H1 (cell line): ENCODE measurements around the gene MAPK8IP3. TPM values are rescaled to one million over a fixed set of nuclear protein-coding genes. Genes with fewer than 3 reads are reported as not detected.

Experiments
- BCL11A ChIP-seq, 2 experiments: IDR thresholded peaks; one replicate each; pipeline ENCODE4 v1.6.1; 2011; ENCODE audit warnings: low read depth in 2 of 2, low read length in 2 of 2, mild to moderate bottlenecking in 2 of 2
- CHD2 ChIP-seq: IDR thresholded peaks from 2 replicates; pipeline ENCODE4 v1.6.1; 2012; ENCODE audit warnings: low read length, improper control_type of control experiment
- HDAC2 ChIP-seq, 2 experiments: fragments of 300-600 bp in 1 of 2; sonication (generic) in 1 of 2; IDR thresholded peaks; 2 replicates each; pipeline ENCODE4 v1.6.1; 2011 to 2012; ENCODE audit warnings: low read depth in 2 of 2, low read length in 2 of 2, mild to moderate bottlenecking in 2 of 2, moderate library complexity in 2 of 2, borderline replicate concordance in 1 of 2, inconsistent platforms in 1 of 2
- JUN ChIP-seq: IDR thresholded peaks from 2 replicates; pipeline ENCODE4 v1.6.1; 2011; ENCODE audit warnings: low read depth, mild to moderate bottlenecking, improper control_type of control experiment, low read length
- NANOG ChIP-seq: IDR thresholded peaks from 2 replicates; pipeline ENCODE4 v1.6.1; 2011; ENCODE audit warnings: low read length, low read depth, mild to moderate bottlenecking, inconsistent platforms; ENCODE audit not compliant: insufficient read depth, poor library complexity, severe bottlenecking
- NRF1 ChIP-seq: IDR thresholded peaks from 2 replicates; pipeline ENCODE4 v1.6.1; 2011; ENCODE audit warnings: mild to moderate bottlenecking, low read depth, low read length, improper control_type of control experiment
- RNF2 ChIP-seq: fragments of 200-900, 300-1000 bp; sonication (generic); IDR thresholded peaks from 2 replicates; pipeline ENCODE4 v1.7.1; 2016; ENCODE audit warnings: borderline replicate concordance, low read depth, mild to moderate bottlenecking, antibody characterized with exemption, low read length; ENCODE audit not compliant: poor library complexity, severe bottlenecking; ENCODE audit errors: missing control alignments
- TCF12 ChIP-seq: IDR thresholded peaks from 2 replicates; pipeline ENCODE4 v1.6.1; 2011; ENCODE audit warnings: low read depth, mild to moderate bottlenecking, low read length
- polyA plus RNA-seq, 7 experiments: library from polyadenylated mRNA; depleted of rRNA in 3 of 7; stranded (reverse) in 5 of 7; unstranded in 2 of 7; fragments of >200 nt in 5 of 7; fragments of 200-250 nt in 2 of 7; gene quantifications; 1 replicate in 5 of 7; 2 replicates in 1 of 7; 4 replicates in 1 of 7; pipeline versions ENCODE4 v1.2.1 to v1.2.3, GENCODE V29; 2011 to 2013; ENCODE audit warnings: missing spikeins in 2 of 7, mixed read lengths in 2 of 7
- total RNA-seq: library from RNA; stranded (reverse); fragmentation: NEBNext Ultra II Directional; extraction: Animal tissue kit (Norgen Biotek cat#: 25700); gene quantifications from 2 replicates; pipeline ENCODE4 v1.2.1, GENCODE V29; 2021
- TF ChIP-seq, protein P1 (sequence below), 3 experiments: IDR thresholded peaks; 1 replicate in 2 of 3; 2 replicates in 1 of 3; pipeline versions ENCODE4 v1.5.1 to v1.6.1; 2011; ENCODE audit warnings: low read length in 3 of 3, mild to moderate bottlenecking in 3 of 3, inconsistent platforms in 2 of 3, low read depth in 1 of 3, moderate library complexity in 1 of 3; ENCODE audit not compliant: insufficient read depth in 1 of 3; ENCODE audit errors: control extremely low read depth in 1 of 3
- TF ChIP-seq, protein P2 (sequence below): IDR thresholded peaks from 2 replicates; pipeline ENCODE4 v1.6.1; 2011; ENCODE audit warnings: low read depth, mild to moderate bottlenecking, low read length; ENCODE audit not compliant: insufficient read depth

The MAPK8IP3 gene
- total and polyA plus RNA-seq, 2 of the 8 experiments (the other 6 are each of a cell fraction or from before 2014, with no cell fraction given) = 16.9 to 43.4 TPM

DNA sequence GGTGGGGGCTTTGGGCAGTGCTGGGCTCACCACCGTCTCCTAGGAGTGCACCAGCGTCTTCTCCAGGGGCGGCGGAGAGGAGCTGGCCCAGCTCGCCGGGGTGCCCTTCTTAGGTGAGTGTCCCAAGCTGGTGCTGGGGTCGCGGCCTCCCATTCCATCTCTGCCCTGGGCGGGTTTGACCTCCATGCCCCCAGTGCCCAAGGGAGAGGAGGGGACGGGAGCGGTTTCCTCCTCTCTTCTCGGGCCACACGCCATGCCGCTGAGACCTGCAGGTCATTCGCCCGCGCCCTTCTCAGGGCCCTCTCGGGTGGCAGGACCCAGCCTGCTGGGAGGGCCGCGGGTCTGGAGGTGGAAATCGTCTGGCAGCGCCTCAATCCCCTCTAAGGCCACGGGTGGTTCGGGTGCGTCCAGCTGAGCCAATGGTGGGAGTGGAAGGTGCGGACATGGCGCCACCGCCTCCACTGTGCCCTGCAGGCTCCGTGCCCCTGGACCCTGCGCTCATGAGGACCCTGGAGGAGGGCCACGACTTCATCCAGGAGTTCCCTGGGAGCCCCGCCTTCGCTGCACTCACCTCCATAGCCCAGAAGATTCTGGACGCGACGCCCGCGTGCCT is 82.2 kb downstream of the MAPK8IP3 start (continued):
- TF ChIP-seq CHD2 (no peak), HDAC2 (IDR thresholded peaks at IDR 0.05; ENCODE audit: borderline replicate concordance in 1 of 2, low read depth in 2 of 2, low read length in 2 of 2) (no peak), RNF2 (no peak), NRF1 (no peak), JUN (no peak), TCF12 (no peak), BCL11A (IDR thresholded peaks at IDR 0.05; ENCODE audit: low read depth in 2 of 2, low read length in 2 of 2) (no peak), NANOG (no peak)
- TF ChIP-seq, protein P1, sequence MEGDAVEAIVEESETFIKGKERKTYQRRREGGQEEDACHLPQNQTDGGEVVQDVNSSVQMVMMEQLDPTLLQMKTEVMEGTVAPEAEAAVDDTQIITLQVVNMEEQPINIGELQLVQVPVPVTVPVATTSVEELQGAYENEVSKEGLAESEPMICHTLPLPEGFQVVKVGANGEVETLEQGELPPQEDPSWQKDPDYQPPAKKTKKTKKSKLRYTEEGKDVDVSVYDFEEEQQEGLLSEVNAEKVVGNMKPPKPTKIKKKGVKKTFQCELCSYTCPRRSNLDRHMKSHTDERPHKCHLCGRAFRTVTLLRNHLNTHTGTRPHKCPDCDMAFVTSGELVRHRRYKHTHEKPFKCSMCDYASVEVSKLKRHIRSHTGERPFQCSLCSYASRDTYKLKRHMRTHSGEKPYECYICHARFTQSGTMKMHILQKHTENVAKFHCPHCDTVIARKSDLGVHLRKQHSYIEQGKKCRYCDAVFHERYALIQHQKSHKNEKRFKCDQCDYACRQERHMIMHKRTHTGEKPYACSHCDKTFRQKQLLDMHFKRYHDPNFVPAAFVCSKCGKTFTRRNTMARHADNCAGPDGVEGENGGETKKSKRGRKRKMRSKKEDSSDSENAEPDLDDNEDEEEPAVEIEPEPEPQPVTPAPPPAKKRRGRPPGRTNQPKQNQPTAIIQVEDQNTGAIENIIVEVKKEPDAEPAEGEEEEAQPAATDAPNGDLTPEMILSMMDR (IDR thresholded peaks at IDR 0.05; ENCODE audit: control extremely low read depth in 1 of 3, insufficient read depth in 1 of 3, low read depth in 1 of 3, low read length in 3 of 3) = no peak
- TF ChIP-seq, protein P2, sequence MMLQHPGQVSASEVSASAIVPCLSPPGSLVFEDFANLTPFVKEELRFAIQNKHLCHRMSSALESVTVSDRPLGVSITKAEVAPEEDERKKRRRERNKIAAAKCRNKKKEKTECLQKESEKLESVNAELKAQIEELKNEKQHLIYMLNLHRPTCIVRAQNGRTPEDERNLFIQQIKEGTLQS = no peak
